Adrenal gland (tissue), 5 donors: Measurements from ENCODE around the gene LMNA.

ENCODE experiments used
- CTCF ChIP-seq, 6 experiments: fragments of 450-650 bp in 4 of 6; fragments of 200-600 bp in 2 of 6; sonication (generic) in 1 of 6; IDR thresholded peaks; 1 replicate in 5 of 6; 2 replicates in 1 of 6; pipeline versions ENCODE4 v1.5.1 to v1.8.0; 2016 to 2021; ENCODE audit warnings: antibody characterized with exemption in 6 of 6, mild to moderate bottlenecking in 2 of 6, moderate library complexity in 1 of 6
- POLR2A ChIP-seq, 2 donors: fragments of 450-650 bp; IDR thresholded peaks; one replicate each; pipeline ENCODE4 v1.6.1; 2017; ENCODE audit warnings: antibody characterized with exemption in 2 of 2, mild to moderate bottlenecking in 2 of 2, moderate library complexity in 1 of 2
- donor health status: DM: no; HTN: no; CAD: no.

GRCh38 chr1:156167536-156167935 is 53.0 kb downstream of the LMNA start:
- no peak for TF ChIP-seq CTCF (IDR thresholded peaks at IDR 0.05)
- TF ChIP-seq POLR2A (IDR thresholded peaks at IDR 0.05): no peak
